PC-3 (cell line): ENCODE data around the gene HIBADH.

Experiments used
- CTCF ChIP-seq: fragments of 300-600 bp; sonication (generic); conservative IDR thresholded peaks from 2 replicates; pipeline ENCODE4 v1.5.1; 2017; ENCODE audit warnings: antibody characterized with exemption, low read depth, mild to moderate bottlenecking, low read length
- EZH2 ChIP-seq: fragments of 300-600 bp; sonication (generic); IDR thresholded peaks from one replicate; pipeline ENCODE4 v1.6.1; 2017; ENCODE audit warnings: antibody characterized with exemption, mild to moderate bottlenecking, low read length; ENCODE audit not compliant: unreplicated experiment
- EZH2phosphoT487 ChIP-seq: fragments of 300-600 bp; sonication (generic); IDR thresholded peaks from 2 replicates; pipeline ENCODE4 v1.6.1; 2018; ENCODE audit warnings: mild to moderate bottlenecking, antibody characterized with exemption, low read length, borderline replicate concordance

DNA sequence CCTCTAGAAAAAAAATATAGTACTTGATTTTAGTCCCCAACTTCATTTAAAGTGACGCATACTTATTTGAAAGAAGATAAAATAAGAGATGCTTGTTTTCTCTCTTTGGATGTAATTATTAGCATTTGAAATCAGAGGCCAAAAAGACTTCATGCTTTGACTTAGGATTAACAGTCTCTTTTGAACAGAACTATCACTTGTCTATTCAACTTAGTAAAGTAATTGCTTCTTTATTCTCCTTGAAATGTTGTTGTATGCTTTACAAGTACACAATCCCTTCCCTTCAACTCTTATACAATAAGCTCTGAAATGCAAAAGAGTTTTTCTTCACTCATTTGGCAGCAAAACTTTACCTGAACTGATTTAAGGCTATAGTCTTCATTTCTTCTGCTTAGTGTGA lies 80.8 kb downstream of the HIBADH start:
- TF ChIP-seq EZH2phosphoT487 (no peak), CTCF (no peak), EZH2 (no peak)
